Heart right ventricle (tissue), 16 donors: Measurements from ENCODE around the gene LPP. TPM values are rescaled to one million over a fixed set of nuclear protein-coding genes. Genes with fewer than 3 reads are reported as not detected.

ENCODE experiments used
- ATAC-seq, 8 donors: fragments of 200-7000 bp; cut with Tn5 transposase; one replicate each; pipeline ENCODE4 v1.9.1; 2020; ENCODE audit warnings: mild to moderate bottlenecking in 8 of 8, moderate library complexity in 8 of 8, moderate number of reproducible peaks in 1 of 8
- DNase-seq, 2 donors: peaks; one replicate each; pipeline ENCODE4 v3.0.0-alpha.2; 2020
- H3K27ac ChIP-seq, 10 donors: fragments of 200-600 bp; sonication (generic) in 2 of 10; one replicate each; pipeline versions ENCODE4 v1.5.0 to v1.8.0; 2020 to 2022; ENCODE audit warnings: mild to moderate bottlenecking in 3 of 10
- H3K27me3 ChIP-seq, 7 donors: fragments of 200-600 bp; one replicate each; pipeline ENCODE4 v1.8.0; 2021 to 2022; ENCODE audit warnings: mild to moderate bottlenecking in 2 of 7
- H3K36me3 ChIP-seq, 9 donors: fragments of 200-600 bp; sonication (generic) in 1 of 9; one replicate each; pipeline versions ENCODE4 v1.5.0 to v1.8.0; 2020 to 2022; ENCODE audit warnings: mild to moderate bottlenecking in 2 of 9
- H3K4me1 ChIP-seq, 9 donors: fragments of 200-600 bp; sonication (generic) in 1 of 9; one replicate each; pipeline versions ENCODE4 v1.5.0 to v1.8.0; 2020 to 2022; ENCODE audit warnings: mild to moderate bottlenecking in 4 of 9
- H3K4me3 ChIP-seq, 10 donors: fragments of 200-600 bp; sonication (generic) in 2 of 10; one replicate each; pipeline versions ENCODE4 v1.5.0 to v1.8.0; 2020 to 2022; ENCODE audit warnings: mild to moderate bottlenecking in 7 of 10, moderate library complexity in 2 of 10
- H3K9me3 ChIP-seq, 11 donors: fragments of 200-600 bp in 10 of 11; sonication (generic) in 2 of 11; one replicate each; pipeline versions ENCODE4 v1.5.0 to v1.8.0; 2013 to 2022; ENCODE audit warnings: mild to moderate bottlenecking in 2 of 11, control low read depth in 1 of 11, moderate library complexity in 1 of 11
- WGBS, 2 donors: extraction: QIAGEN DNeasy Blood & Tissue Kit; methylation state at CpG; one replicate each; pipeline ENCODE4 v1.1.7; 2013; ENCODE audit warnings: inconsistent platforms in 1 of 2; 5-methylcytosine and 5-hydroxymethylcytosine counted together
- intact Hi-C, 10 donors: fragments of 100-400 bp; cut with DNase I; formaldehyde crosslinking; loops; one replicate each; pipeline versions ENCODE4 v1.11.1 to v1.14.2; 2022
- polyA plus RNA-seq, 2 donors: library from polyadenylated mRNA; stranded (reverse); fragments of 200-250 nt; gene quantifications; one replicate each; pipeline ENCODE4 v1.2.3, GENCODE V29; 2013
- total RNA-seq, 10 donors: library from RNA; stranded (reverse); fragmentation: NEBNext Ultra II Directional in 3 of 10; extraction: Animal tissue kit (Norgen Biotek cat#: 25700) in 3 of 10; gene quantifications; one replicate each; pipeline versions ENCODE4 v1.2.1 to v1.2.4, GENCODE V29; 2021 to 2023
- TF ChIP-seq, protein P1 (sequence below), 9 donors: fragments of 200-600 bp; sonication (generic) in 2 of 9; IDR thresholded peaks; one replicate each; pipeline versions ENCODE4 v1.5.0 to v1.8.0; 2021 to 2022; ENCODE audit warnings: antibody characterized with exemption in 9 of 9, mild to moderate bottlenecking in 5 of 9, moderate library complexity in 1 of 9
- donor health status: Arrhythmogenic right ventricular cardiomyopathy.
- donor health status: ischemic (EF 13 %, LVEDD 7.1; RV severe dilation, severe dysfunction).
- donor health status: healthy with polysubstance abuse.
- donor health status: DM: no; HTN: yes; CAD: no.
- donor health status: DM: no; HTN: no; CAD: no.
- donor health status: ischemic (EF 25% LVEDD 6.9; RV normal size, moderate dysfunction).
- donor health status: ischemic (EF 25% LVEDD 5.7; RV mildly dilated, moderate dysfunction).
- donor health status: healthy.
- donor health status: DM: yes; HTN: yes; CAD: no.
- donor health status: Ischemic cardiomyopathy.
- donor health status: ischemic (EF 35%, LVEDD 5.7; RV mildly dilated, moderate dysfunction).
- donor health status: nonischemic (EF 11% LVEDD 7.7; RV severe dilation, severe dysfunction).
- donor health status: DM: yes; HTN: yes; CAD: no.
- donor health status: PGD.
- donor health status: ischemic (EF 29% LVEDD 5.4; RV normal size, mild dysfunction).
- donor health status: nonischemic (EF 23%, LVEDD 6.1; RV moderate dilation, normal function).

The LPP gene
- total and polyA plus RNA-seq, 12 donors, result 8.5 to 188 (median 140) TPM

GRCh38 chr3:188509316-188509715 lies 355.4 kb downstream of the LPP start:
- Histone ChIP-seq H3K27me3 (no peaks in the 10 kb centered on the region), H3K9me3 (peaks cover 0 to 12% (median under 1%) of the 10 kb centered on the region in 11 donors), H3K27ac (no peak overlapping the region), H3K36me3 (no peaks in the 10 kb centered on the region), H3K4me3 (no peak overlapping the region), H3K4me1 (peaks cover 0 to 56% (median 26%) of the 10 kb centered on the region in 9 donors)
- intact Hi-C loops, result no loop called here
- WGBS, 2 donors, result 92 to 95% methylated on average over 3 of the region's 3 CpGs
- DNase-seq (no peak), ATAC-seq (no peak)
- TF ChIP-seq, protein P1, sequence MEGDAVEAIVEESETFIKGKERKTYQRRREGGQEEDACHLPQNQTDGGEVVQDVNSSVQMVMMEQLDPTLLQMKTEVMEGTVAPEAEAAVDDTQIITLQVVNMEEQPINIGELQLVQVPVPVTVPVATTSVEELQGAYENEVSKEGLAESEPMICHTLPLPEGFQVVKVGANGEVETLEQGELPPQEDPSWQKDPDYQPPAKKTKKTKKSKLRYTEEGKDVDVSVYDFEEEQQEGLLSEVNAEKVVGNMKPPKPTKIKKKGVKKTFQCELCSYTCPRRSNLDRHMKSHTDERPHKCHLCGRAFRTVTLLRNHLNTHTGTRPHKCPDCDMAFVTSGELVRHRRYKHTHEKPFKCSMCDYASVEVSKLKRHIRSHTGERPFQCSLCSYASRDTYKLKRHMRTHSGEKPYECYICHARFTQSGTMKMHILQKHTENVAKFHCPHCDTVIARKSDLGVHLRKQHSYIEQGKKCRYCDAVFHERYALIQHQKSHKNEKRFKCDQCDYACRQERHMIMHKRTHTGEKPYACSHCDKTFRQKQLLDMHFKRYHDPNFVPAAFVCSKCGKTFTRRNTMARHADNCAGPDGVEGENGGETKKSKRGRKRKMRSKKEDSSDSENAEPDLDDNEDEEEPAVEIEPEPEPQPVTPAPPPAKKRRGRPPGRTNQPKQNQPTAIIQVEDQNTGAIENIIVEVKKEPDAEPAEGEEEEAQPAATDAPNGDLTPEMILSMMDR (IDR thresholded peaks at IDR 0.05), result no peak

DNA sequence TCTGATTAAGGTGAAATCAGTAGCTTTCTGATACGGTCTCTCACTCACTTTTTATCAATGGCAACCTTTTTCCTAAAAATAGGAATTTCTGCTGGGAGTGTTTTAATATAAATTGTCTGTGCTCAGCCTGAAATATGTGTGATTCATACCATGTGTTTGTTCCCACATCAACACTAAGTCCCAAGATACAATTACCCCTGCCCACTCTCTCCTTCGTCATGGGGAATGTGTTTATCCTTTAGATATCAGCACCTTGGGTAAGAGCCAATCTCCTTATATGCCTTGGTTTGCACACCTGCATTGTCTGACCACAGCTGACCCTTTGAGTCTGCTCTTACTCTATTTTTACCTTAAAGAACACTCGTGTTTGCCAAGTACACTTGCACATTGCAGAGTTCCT lies 356.4 kb downstream of the LPP start:
- Histone ChIP-seq H3K27me3 (no peaks in the 10 kb centered on the region), H3K4me3 (no peak overlapping the region), H3K9me3 (peaks cover 0 to 1% (median 0%) of the 10 kb centered on the region in 11 donors), H3K27ac (no peak overlapping the region), H3K36me3 (no peaks in the 10 kb centered on the region), H3K4me1 (peaks cover 0 to 48% (median 26%) of the 10 kb centered on the region in 9 donors)
- WGBS, 2 donors, result 40 to 58% methylated on average over 3 of the region's 3 CpGs
- DNase-seq, result no peak
- ATAC-seq, result no peak
- TF ChIP-seq, protein P1 (IDR thresholded peaks at IDR 0.05), result no peak
- intact Hi-C loops, result no loop called here

- H3K27ac ChIP-seq, result no peak overlapping the region
- peaks cover 0 to 14% (median 9%) of the 10 kb centered on the region in 9 donors for H3K4me1 ChIP-seq
- TF ChIP-seq, protein P1 (IDR thresholded peaks at IDR 0.05), result no peak
These were observed 359.8 kb downstream of the LPP start for GRCh38 chr3:188513662-188514328.

DNA sequence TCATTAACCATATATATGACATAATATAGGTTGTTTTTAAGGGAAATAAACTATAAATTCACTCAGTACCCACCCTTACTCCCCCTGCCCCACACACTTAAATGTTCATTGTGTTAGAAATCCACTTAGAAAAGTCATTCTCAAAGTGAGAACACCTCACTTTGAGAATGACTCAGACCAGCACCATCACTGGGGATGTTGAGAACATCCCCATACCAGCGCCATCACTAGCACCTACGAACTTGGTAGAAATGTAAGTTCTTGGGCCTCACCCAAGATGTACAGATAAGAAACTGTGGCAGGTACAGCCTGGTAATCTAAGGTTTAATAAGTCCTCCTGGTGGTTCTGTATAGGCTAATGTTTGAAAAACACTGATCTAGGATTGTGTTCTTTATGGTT lies 362.6 kb downstream of the LPP start:
- H3K9me3 ChIP-seq, result no peaks in the 10 kb centered on the region
- DNase-seq (no peak), ATAC-seq (no peak)
- H3K4me1 ChIP-seq, result peaks cover 0 to 22% (median 8%) of the 10 kb centered on the region in 9 donors
- H3K4me3 ChIP-seq, result no peak overlapping the region
- no peaks in the 10 kb centered on the region for H3K36me3 ChIP-seq
- no peaks in the 10 kb centered on the region for H3K27me3 ChIP-seq
- H3K27ac ChIP-seq, result no peak overlapping the region
- 97 to 98% methylated on average over 2 of the region's 2 CpGs for WGBS, 2 donors
- intact Hi-C loops, result no loop called here
- TF ChIP-seq, protein P1 (IDR thresholded peaks at IDR 0.05), result no peak

More at GRCh38 chr3:188513662-188514328, 359.8 kb downstream of the LPP start:
- intact Hi-C loops, result no loop called here
- no peaks in the 10 kb centered on the region for H3K9me3 ChIP-seq
- WGBS, 2 donors, result 87 to 90% methylated on average over 7 of the region's 7 CpGs
- no peaks in the 10 kb centered on the region for H3K36me3 ChIP-seq
- H3K27me3 ChIP-seq, result no peaks in the 10 kb centered on the region
- DNase-seq, result no peak
- ATAC-seq, result no peak
- H3K4me3 ChIP-seq, result no peak overlapping the region
